ENCODE data around the gene NKX3-2.

Gene NKX3-2

DNA sequence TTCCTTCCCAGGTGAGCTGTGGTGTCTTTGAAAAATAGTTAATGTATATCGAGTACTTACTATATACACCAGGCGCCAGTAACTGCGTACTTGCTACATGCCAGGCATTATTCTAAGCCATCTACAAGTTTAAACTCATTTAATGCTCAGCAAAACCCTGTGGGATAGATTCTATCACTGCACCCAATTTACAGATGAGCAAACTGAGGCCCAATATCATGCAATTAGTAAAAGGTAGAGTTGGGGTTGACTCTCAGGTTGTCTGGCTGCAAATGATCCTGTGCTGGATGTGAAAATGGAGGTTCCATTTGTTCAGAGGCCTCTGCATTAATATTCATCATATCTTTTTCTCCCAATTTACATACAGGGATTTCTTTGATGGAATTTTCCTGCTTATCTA, 17.6 kb downstream of the NKX3-2 start:
- TF ChIP-seq, protein P1, sequence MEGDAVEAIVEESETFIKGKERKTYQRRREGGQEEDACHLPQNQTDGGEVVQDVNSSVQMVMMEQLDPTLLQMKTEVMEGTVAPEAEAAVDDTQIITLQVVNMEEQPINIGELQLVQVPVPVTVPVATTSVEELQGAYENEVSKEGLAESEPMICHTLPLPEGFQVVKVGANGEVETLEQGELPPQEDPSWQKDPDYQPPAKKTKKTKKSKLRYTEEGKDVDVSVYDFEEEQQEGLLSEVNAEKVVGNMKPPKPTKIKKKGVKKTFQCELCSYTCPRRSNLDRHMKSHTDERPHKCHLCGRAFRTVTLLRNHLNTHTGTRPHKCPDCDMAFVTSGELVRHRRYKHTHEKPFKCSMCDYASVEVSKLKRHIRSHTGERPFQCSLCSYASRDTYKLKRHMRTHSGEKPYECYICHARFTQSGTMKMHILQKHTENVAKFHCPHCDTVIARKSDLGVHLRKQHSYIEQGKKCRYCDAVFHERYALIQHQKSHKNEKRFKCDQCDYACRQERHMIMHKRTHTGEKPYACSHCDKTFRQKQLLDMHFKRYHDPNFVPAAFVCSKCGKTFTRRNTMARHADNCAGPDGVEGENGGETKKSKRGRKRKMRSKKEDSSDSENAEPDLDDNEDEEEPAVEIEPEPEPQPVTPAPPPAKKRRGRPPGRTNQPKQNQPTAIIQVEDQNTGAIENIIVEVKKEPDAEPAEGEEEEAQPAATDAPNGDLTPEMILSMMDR (IDR thresholded peaks at IDR 0.05; ENCODE audit: control insufficient read depth, extremely low read depth, insufficient read depth): no peak
- no peak for DNase-seq (ENCODE audit: low read depth)

DNA sequence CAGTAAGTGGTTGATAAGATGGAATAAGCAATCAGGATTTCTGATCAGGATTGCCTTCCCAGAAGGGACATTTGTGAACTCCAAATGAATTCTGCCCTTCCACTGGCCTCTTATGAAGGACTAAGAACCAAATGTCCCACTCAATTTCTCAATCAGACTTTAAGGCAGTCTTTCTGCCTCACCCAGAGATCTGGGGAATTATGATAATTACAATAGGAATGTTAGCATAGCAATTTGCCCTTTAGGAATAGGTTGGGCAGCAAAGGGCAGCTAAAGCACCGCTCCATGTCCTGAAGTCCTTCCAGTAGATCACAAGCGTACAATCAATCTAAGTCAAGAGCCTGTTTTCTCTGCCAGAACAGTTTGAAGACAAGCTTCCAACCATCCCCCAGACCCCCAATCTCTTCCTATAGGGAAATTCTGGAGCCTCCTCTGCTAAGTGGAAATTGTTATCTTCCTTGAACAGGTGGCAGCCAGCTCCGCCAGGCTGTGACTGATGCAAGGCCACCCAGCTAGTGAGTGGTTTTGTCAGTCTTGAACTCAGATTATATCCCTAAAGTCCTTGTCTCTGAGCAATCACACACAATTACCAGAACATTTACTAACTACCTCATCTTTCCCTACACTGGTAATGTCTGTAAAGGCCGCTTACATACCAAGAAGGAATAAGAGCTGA, 18.6 kb downstream of the NKX3-2 start:
- TF ChIP-seq, protein P1 (IDR thresholded peaks at IDR 0.05; ENCODE audit: control insufficient read depth, extremely low read depth, insufficient read depth): no peak
- no peak overlapping the region for H3K4me3 ChIP-seq (ENCODE audit: low read depth, low read length)
- DNase-seq (ENCODE audit: low read depth): no peak

More for the DNA sequence above, 17.6 kb downstream of the NKX3-2 start:
- no peak overlapping the region for H3K4me3 ChIP-seq (ENCODE audit: low read depth, low read length)

DNA sequence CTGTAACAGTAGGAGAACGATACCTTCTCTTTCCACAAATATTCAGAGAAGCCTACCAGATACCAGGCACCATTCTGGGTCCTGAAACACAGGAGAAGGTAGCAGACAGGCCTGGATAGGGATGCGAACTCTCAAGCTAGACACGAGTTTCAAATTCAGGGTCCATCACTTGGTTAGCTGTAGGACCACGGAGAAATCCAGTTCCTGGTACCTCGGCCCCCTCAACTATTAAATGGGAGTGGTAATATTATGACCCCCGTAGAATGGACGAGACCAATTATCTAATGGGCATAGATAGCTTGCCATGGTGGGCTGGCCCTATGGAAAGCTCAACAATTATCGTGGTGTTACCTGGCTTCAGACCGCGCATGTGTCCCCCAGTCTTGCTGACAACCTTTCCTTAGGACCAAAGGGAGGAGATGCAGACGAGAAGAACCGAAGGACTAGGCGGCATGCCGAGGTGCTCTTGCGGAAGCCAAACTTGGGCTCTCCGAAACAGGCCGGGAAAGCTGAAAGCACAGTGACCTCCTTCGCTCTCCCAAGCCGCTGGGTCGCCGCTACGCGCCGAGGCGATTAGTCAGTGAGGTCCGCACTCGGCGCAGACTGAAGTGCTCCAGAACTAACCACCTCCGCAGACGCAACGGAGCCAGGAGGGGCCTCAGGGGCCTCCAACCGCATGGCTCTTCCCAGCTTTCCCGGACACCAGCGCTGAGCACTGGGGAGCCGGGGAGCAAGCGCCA, 19.6 kb downstream of the NKX3-2 start:
- TF ChIP-seq, protein P1 (IDR thresholded peaks at IDR 0.05; ENCODE audit: control insufficient read depth, extremely low read depth, insufficient read depth): no peak
- no peak for DNase-seq (ENCODE audit: low read depth)
- no peak overlapping the region for H3K4me3 ChIP-seq (ENCODE audit: low read depth, low read length)

DNA sequence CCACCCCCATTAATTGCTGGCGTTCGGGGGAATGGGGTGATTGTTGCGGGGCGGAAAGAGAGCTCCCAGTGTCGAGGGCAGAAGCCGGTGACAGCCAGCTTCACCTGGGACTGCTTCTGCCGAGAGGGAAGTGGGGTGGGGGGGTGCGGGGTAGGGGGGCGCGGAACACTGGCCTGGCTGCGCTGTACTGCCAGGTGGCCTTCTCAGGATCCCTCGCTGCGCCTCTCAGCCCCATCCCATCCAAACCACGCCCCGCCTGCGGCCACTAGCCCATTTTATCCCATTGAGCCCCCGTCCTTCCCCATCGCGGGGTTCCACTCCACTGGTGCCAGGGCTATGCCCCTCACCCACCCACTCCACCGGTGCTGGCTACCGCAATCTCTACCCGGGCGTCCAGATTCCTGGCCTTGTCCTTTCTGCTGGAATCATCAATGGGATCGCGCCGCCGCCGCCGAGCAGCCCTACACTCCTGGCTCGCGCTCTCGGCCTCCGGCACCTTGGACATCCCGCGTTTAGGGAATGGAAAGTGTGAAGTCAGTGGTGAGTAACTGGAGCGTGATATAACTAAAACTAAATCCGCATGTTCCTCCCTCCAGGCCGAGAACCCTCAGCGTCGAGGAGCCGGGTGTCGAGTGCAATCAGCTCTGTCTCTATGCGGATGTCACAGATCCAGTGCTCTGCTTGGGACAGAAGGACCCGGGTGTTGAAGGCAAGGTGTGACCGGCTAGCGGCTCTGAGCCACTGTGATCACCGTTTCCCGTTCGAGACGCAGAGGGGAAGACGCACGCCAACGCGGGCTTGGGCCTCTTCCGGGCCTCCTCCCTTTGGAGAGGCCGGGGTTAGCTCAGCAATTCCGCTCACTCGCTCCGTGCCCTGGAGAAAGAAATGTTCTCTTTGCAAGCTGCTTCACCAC, 20.5 kb downstream of the NKX3-2 start:
- TF ChIP-seq, protein P1 (IDR thresholded peaks at IDR 0.05; ENCODE audit: control insufficient read depth, extremely low read depth, insufficient read depth): no peak
- no peak overlapping the region for H3K4me3 ChIP-seq (ENCODE audit: low read depth, low read length)
- no peak for DNase-seq (ENCODE audit: low read depth)

DNA sequence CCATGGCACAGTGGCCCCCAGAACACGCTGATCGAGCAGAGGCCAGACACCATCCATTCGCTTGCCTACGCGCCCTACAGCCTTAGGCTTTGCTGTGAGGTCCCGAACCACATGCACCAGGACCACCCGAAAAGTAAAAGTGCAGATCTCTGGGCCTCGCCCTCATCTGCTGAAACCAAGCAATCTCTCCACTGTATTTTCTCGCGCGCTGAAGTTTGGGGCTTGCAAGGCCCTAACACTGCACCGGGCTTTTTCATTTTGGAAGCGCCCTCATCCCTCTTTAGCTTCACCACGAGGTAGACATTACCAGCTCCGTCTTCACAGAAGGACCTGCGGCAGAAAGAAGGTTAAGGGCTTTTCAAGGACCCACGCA, 21.2 kb downstream of the NKX3-2 start:
- no peak for DNase-seq (ENCODE audit: low read depth)
- TF ChIP-seq, protein P1 (IDR thresholded peaks at IDR 0.05; ENCODE audit: control insufficient read depth, extremely low read depth, insufficient read depth): no peak
- no peak overlapping the region for H3K4me3 ChIP-seq (ENCODE audit: low read depth, low read length)

DNA sequence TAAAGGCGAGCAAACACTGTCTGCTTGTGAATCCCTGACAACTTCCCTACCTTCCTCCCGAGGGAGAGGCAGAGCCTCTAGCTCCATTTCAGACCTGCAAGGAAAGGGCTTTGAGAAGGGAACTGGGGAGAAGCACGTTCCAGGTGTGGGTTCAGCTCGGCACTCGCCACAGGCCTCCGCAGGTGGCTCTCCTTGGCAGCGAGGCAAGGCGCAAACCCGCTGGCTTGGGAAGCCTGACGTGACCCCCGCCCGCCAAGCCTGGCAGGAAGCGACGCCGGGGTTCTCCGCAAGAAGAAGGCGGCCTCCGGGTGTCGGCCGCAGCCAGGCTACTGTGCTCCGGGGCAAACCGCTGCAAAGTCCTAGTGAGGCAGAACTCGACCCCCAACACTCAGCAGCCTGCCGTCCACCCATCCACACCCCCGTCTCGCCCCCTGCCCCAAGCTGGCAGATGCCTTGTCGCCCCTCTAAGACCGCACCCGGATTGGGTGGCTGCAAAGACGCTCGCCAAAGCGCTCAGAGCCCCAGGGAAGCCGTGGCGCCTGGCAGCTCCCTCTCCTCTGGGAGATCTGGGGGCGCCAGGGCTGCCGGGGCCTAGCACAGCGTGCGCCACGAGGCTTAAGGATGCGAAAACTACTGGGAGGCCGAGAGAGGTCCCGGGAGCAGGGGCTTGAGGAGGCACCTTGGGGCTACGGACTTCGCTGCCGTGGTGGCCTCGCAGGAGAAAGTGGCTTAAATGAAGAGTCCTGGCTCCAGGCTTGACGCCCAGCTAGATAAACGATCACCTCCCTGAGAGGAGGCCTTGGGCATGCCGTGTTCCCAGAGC, 21.8 kb downstream of the NKX3-2 start:
- H3K4me3 ChIP-seq (ENCODE audit: low read depth, low read length): no peak overlapping the region
- no peak for DNase-seq (ENCODE audit: low read depth)
- TF ChIP-seq, protein P1 (IDR thresholded peaks at IDR 0.05; ENCODE audit: control insufficient read depth, extremely low read depth, insufficient read depth): no peak
